ENCODE data around the gene HCST.

Gene HCST

GRCh38 chr19:35856546-35857149 lies 45.7 kb upstream of the HCST start, which contains the start of gene KIRREL2 (continued):
- no peak for TF ChIP-seq HIC1 (tag by site-specific recombination; IDR thresholded peaks at IDR 0.05)
- TF ChIP-seq SP2 (tag by site-specific recombination; IDR thresholded peaks at IDR 0.05) = peak; percentile 23; the same call in 1 of the 2 replicates
- TF ChIP-seq, protein P1, sequence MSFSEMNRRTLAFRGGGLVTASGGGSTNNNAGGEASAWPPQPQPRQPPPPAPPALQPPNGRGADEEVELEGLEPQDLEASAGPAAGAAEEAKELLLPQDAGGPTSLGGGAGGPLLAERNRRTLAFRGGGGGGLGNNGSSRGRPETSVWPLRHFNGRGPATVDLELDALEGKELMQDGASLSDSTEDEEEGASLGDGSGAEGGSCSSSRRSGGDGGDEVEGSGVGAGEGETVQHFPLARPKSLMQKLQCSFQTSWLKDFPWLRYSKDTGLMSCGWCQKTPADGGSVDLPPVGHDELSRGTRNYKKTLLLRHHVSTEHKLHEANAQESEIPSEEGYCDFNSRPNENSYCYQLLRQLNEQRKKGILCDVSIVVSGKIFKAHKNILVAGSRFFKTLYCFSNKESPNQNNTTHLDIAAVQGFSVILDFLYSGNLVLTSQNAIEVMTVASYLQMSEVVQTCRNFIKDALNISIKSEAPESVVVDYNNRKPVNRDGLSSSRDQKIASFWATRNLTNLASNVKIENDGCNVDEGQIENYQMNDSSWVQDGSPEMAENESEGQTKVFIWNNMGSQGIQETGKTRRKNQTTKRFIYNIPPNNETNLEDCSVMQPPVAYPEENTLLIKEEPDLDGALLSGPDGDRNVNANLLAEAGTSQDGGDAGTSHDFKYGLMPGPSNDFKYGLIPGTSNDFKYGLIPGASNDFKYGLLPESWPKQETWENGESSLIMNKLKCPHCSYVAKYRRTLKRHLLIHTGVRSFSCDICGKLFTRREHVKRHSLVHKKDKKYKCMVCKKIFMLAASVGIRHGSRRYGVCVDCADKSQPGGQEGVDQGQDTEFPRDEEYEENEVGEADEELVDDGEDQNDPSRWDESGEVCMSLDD (tag by site-specific recombination; IDR thresholded peaks at IDR 0.05) = no peak
- TF ChIP-seq ZNF626 (tag by site-specific recombination; IDR thresholded peaks at IDR 0.05) = no peak

DNA sequence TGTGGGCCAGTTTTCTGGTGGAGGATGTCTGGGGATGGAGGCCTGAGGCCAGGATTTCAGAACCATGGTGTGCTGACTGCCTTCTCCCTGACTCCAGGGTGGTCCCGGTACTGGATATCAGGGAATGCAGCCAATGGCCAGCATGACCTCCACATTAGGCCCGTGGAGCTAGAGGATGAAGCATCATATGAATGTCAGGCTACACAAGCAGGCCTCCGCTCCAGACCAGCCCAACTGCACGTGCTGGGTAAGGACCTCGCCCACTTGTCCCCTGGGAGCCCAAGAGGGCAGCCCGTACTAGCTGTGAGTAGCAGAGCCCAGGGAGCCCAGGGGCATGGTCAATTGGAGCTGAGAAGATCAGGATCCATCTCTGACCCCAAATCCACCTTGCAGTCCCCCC lies 44.0 kb upstream of the HCST start:
- no peaks in the 10 kb centered on the region for H3K9me3 ChIP-seq (ENCODE audit: control insufficient read depth, insufficient read depth, low read depth, low read length)
- no peaks in the 10 kb centered on the region for H3K4me1 ChIP-seq (ENCODE audit: control insufficient read depth, insufficient read depth, low read length)
- TF ChIP-seq KLF17 (tag by site-specific recombination; IDR thresholded peaks at IDR 0.05) (no peak), PRDM4 (tag by site-specific recombination; IDR thresholded peaks at IDR 0.05) (no peak), ZNF426 (tag by site-specific recombination; IDR thresholded peaks at IDR 0.05) (no peak), ZNF555 (tag by site-specific recombination; conservative IDR thresholded peaks at IDR 0.05) (no peak), ZNF23 (tag by site-specific recombination; IDR thresholded peaks at IDR 0.05; ENCODE audit: borderline replicate concordance) (no peak), KLF9 (tag by site-specific recombination; IDR thresholded peaks at IDR 0.05; ENCODE audit: low read depth) (0 out of 2 replicates have a peak, but pooled peaks have one; percentile 12), ZNF449 (tag by site-specific recombination; IDR thresholded peaks at IDR 0.05) (peak; percentile 28; the same call in 1 of the 2 replicates), ZNF362 (tag by site-specific recombination; IDR thresholded peaks at IDR 0.05) (no peak), ZNF600 (tag by site-specific recombination; IDR thresholded peaks at IDR 0.05) (peak; percentile 79)
- TF ChIP-seq, protein P2, sequence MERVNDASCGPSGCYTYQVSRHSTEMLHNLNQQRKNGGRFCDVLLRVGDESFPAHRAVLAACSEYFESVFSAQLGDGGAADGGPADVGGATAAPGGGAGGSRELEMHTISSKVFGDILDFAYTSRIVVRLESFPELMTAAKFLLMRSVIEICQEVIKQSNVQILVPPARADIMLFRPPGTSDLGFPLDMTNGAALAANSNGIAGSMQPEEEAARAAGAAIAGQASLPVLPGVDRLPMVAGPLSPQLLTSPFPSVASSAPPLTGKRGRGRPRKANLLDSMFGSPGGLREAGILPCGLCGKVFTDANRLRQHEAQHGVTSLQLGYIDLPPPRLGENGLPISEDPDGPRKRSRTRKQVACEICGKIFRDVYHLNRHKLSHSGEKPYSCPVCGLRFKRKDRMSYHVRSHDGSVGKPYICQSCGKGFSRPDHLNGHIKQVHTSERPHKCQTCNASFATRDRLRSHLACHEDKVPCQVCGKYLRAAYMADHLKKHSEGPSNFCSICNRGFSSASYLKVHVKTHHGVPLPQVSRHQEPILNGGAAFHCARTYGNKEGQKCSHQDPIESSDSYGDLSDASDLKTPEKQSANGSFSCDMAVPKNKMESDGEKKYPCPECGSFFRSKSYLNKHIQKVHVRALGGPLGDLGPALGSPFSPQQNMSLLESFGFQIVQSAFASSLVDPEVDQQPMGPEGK (tag by site-specific recombination; IDR thresholded peaks at IDR 0.05) = no peak
- ChIA-PET POLR2A (interaction anchor here (1.1 kb wide), 1 partner anchor 11 kb away, joined by 3 read pairs; no protein-coding TSS in a partner anchor), CTCF (interaction anchor here (0.6 kb wide), 2 partner anchors 209 to 348 kb away, joined by 3 read pairs; no protein-coding TSS in a partner anchor)
- no peaks in the 10 kb centered on the region for H3K36me3 ChIP-seq (ENCODE audit: control insufficient read depth in 2 of 2, insufficient read depth in 1 of 2, low read length in 2 of 2)
- H3K27ac ChIP-seq (ENCODE audit: extremely low read depth, low read depth, low read length) = no peak overlapping the region
- H3K4me3 ChIP-seq (ENCODE audit: low read depth, low read length) = no peak overlapping the region

All from HEK293 (cell line).